Gastrocnemius medialis (tissue), 4 donors: ENCODE data around the gene CCDC27.

Source experiments
- CTCF ChIP-seq, 5 experiments: fragments of 450-650 bp in 3 of 5; fragments of 200-600 bp in 2 of 5; sonication (generic) in 2 of 5; IDR thresholded peaks in 4 of 5; conservative IDR thresholded peaks in 1 of 5; 1 replicate in 4 of 5; 2 replicates in 1 of 5; pipeline ENCODE4 v1.5.1; 2016 to 2019; ENCODE audit warnings: antibody characterized with exemption in 5 of 5, mild to moderate bottlenecking in 3 of 5, moderate library complexity in 3 of 5
- POLR2A ChIP-seq, 2 donors: fragments of 450-650 bp; IDR thresholded peaks; one replicate each; pipeline ENCODE4 v1.6.1; 2017; ENCODE audit warnings: antibody characterized with exemption in 2 of 2, mild to moderate bottlenecking in 2 of 2, moderate library complexity in 2 of 2

- TF ChIP-seq CTCF (IDR thresholded peaks at IDR 0.05 in 4 of 5, conservative IDR thresholded peaks at IDR 0.05 in 1 of 5) (no peak), POLR2A (IDR thresholded peaks at IDR 0.05) (no peak)
These were observed 19.1 kb downstream of the CCDC27 start for GRCh38 chr1:3771108-3772026.
